ENCODE results near the gene KRTAP6-2. TPM values are rescaled to one million over a fixed set of nuclear protein-coding genes. Genes with fewer than 3 reads are reported as not detected.

KRTAP6-2 gene
- total RNA-seq, 1 donor from 2014 or later: not detected

- Mint-ChIP-seq H3K9me3 (ENCODE audit: low read depth) (peaks cover 37% of the 10 kb centered on the region), H3K27ac (no peak overlapping the region), H3K4me1 (ENCODE audit: low read depth) (no peaks in the 10 kb centered on the region), H3K36me3 (ENCODE audit: insufficient read depth) (no peaks in the 10 kb centered on the region), H3K4me3 (ENCODE audit: low read depth) (no peak overlapping the region), H3K27me3 (no peaks in the 10 kb centered on the region)
- TF ChIP-seq CTCF (IDR thresholded peaks at IDR 0.05; ENCODE audit: unreplicated experiment): no peak
- no peak for DNase-seq (ENCODE audit: low spot score, unreplicated experiment)
Observed at GRCh38 chr21:30605968-30606367, 7.3 kb upstream of the KRTAP6-2 start.

- Mint-ChIP-seq H3K27ac (no peak within 1 kb of the TSS), H3K4me1 (ENCODE audit: low read depth) (no peaks in the 10 kb centered on the region), H3K4me3 (ENCODE audit: low read depth) (no peak within 1 kb of the TSS), H3K27me3 (no peaks in the 10 kb centered on the region), H3K9me3 (ENCODE audit: low read depth) (peaks cover 22% of the 10 kb centered on the region), H3K36me3 (ENCODE audit: insufficient read depth) (peaks cover 2% of the 10 kb centered on the region)
- DNase-seq (ENCODE audit: low spot score, unreplicated experiment): no peak
- no peak for TF ChIP-seq CTCF (IDR thresholded peaks at IDR 0.05; ENCODE audit: unreplicated experiment)
Observed at GRCh38 chr21:30600787-30601186, 2.1 kb upstream of the KRTAP6-2 start, which contains the start of gene KRTAP22-1. TSS of gene KRTAP22-1 (plus strand) at chr21:30601087.

- TF ChIP-seq CTCF (IDR thresholded peaks at IDR 0.05; ENCODE audit: unreplicated experiment): no peak
- H3K36me3 Mint-ChIP-seq (ENCODE audit: insufficient read depth): peaks cover 2% of the 10 kb centered on the region
- H3K4me3 Mint-ChIP-seq (ENCODE audit: low read depth): no peak within 1 kb of the TSS
- no peaks in the 10 kb centered on the region for H3K4me1 Mint-ChIP-seq (ENCODE audit: low read depth)
- DNase-seq (ENCODE audit: low spot score, unreplicated experiment): no peak
- no peak within 1 kb of the TSS for H3K27ac Mint-ChIP-seq
- no peaks in the 10 kb centered on the region for H3K27me3 Mint-ChIP-seq
- H3K9me3 Mint-ChIP-seq (ENCODE audit: low read depth): peaks cover 16% of the 10 kb centered on the region
Observed at GRCh38 chr21:30592140-30592539, 6.6 kb downstream of the KRTAP6-2 start, which contains the start of gene KRTAP6-3. TSS of gene KRTAP6-3 (plus strand) at chr21:30592440. CDS start at chr21:30592446, 6 bp downstream.

- H3K4me3 Mint-ChIP-seq (ENCODE audit: low read depth): no peak within 1 kb of the TSS
Observed at GRCh38 chr21:30590297-30590696, 8.4 kb downstream of the KRTAP6-2 start, which contains the start of gene KRTAP22-2. TSS of gene KRTAP22-2 (minus strand) at chr21:30590397.

GRCh38 chr21:30582870-30583269, 15.8 kb downstream of the KRTAP6-2 start:
- Mint-ChIP-seq H3K9me3 (ENCODE audit: low read depth) (peaks cover 6% of the 10 kb centered on the region), H3K36me3 (ENCODE audit: insufficient read depth) (no peaks in the 10 kb centered on the region), H3K27ac (no peak overlapping the region), H3K4me3 (ENCODE audit: low read depth) (no peak overlapping the region), H3K4me1 (ENCODE audit: low read depth) (no peaks in the 10 kb centered on the region), H3K27me3 (no peaks in the 10 kb centered on the region)
- DNase-seq (ENCODE audit: low spot score, unreplicated experiment): no peak
- no peak for TF ChIP-seq CTCF (IDR thresholded peaks at IDR 0.05; ENCODE audit: unreplicated experiment)

More at GRCh38 chr21:30590297-30590696, 8.4 kb downstream of the KRTAP6-2 start, which contains the start of gene KRTAP22-2:
- Mint-ChIP-seq H3K4me1 (ENCODE audit: low read depth) (no peaks in the 10 kb centered on the region), H3K9me3 (ENCODE audit: low read depth) (peaks cover 14% of the 10 kb centered on the region), H3K27me3 (no peaks in the 10 kb centered on the region), H3K27ac (no peak within 1 kb of the TSS), H3K36me3 (ENCODE audit: insufficient read depth) (no peaks in the 10 kb centered on the region)
- no peak for TF ChIP-seq CTCF (IDR thresholded peaks at IDR 0.05; ENCODE audit: unreplicated experiment)
- DNase-seq (ENCODE audit: low spot score, unreplicated experiment): no peak

All from progenitor cell of endocrine pancreas (in vitro differentiated cells).